ENCODE data around the gene GIMAP6. TPM values are rescaled to one million over a fixed set of nuclear protein-coding genes. Genes with fewer than 3 reads are reported as not detected.
"Not testable (repeated sequence)": the region's sequence is repeated elsewhere in the genome, so short reads cannot be mapped to it uniquely, and the experiment has no call there.

GIMAP6 gene
- total RNA-seq, 1 donor from 2014 or later, result not detected

DNA sequence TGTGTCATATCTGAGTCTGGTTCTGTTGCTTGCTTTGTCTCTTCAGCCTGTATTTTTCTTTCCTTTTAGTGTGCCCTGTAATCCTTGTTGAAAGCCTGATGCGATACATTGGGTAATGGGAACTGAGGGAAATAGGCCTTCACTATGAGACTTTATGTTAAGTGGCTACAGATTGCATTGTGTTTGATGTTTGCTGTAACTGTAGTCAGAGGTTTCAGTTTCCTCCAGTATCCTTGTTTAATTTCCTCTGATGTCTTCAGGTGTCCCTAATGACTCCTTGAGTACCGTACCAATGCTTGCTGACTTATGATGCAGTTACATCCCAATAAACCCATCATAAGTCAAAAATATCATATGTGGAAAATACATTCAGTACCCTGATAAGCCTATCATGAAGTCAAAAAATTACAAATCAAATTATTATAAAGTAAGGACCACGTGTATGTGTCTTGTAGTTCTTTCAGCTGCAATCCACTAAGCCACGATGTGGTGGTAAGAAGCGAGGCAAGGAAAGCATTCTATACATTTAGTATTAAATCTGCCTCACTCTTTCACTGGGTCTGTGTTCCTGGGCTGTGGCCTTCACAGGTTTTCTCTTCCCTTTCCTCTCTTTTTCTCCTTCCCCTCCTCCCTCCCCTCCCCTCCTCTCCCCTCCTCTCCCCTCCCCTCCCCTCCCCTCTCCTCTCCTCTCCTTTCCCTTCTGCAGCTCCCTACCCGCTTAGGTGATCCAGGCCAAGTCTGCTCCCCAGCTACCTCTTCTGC lies 13.3 kb upstream of the GIMAP6 start:
- no peak for DNase-seq (ENCODE audit: low read depth)

- no peak for DNase-seq (ENCODE audit: low read depth)
Observed at GRCh38 chr7:150642926-150643325, 10.7 kb upstream of the GIMAP6 start.

DNA sequence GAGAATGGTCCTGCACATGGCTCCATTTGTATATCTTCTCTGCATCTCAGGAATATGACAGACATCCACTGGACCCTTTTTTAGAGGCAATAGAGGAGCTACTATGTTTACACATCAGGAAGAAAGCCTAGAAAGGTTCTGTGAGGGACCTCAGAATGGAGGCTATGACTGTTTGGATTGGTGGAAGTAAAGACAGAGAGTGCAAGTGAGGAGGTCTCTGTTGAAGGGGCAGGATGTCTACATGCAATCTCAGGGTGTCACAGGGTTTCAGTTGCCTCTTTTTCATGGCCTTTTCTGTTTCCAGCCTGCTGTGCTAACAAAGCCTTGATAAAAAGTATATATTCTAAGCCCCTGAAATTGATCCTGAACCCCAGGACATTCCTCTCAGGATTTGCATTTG lies 9.7 kb upstream of the GIMAP6 start:
- DNase-seq (ENCODE audit: low read depth), result no peak

GRCh38 chr7:150633926-150634325 lies 1.7 kb upstream of the GIMAP6 start:
- DNase-seq (ENCODE audit: low read depth), result no peak

DNA sequence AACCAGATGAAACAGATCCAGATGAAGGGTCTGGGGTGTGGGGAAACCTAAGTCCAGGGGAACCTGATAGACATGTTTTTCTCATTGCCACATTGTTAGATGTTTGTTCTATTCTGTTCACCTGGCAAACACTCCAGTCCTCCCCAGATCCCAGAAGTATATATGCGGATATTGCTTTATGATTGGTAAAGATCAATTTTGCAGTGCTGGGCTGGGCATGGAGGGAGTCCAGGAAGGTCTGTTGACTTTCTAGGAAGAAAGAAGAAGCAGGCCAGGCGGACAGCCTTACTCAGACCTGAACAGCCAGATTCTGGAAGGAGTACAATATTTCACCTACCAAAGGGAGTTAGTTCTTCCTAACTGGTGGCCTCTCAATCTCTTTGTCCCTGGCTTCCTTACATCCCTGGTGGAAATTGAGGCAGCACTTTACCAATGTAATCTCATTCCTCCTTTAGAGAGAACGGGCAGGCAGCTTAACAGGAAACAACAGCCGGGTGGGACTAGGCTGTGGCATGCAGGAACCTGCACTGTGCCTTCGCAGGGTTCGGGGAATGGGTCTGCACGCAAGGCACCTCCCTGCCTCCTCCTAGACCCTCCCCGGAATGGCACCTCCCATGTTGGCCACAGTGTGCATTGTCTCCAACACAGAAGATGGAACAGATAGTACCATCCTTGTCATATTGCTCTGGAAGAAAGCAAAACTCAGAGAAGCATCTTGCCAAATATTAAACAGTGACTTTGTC lies 930 bp downstream of the GIMAP6 start:
- DNase-seq (ENCODE audit: low read depth), result no peak

GRCh38 chr7:150629347-150629746 lies 2.8 kb downstream of the GIMAP6 start:
- no peak for DNase-seq (ENCODE audit: low read depth)

DNA sequence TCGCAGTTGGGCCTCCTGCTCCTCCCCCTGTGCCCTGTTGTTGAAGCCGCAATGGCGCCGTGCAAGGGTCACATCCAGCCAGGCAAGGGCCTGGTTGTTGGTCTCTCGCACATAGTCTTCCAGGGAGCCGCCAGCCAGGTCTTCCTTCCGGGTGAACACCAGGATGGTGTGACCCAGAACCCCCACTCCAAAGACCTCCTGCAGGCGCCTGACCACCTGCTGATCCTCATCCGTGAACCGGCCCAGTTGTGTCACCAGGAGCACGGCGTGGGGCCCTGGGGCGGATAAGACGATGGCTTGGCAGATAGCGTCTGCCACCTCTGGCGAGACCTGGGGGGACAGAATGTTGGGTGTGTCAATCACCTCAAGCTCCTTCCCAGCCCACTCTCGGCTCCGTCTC lies 4.2 kb downstream of the GIMAP6 start:
- no peak for DNase-seq (ENCODE audit: low read depth)

- DNase-seq (ENCODE audit: low read depth), result no peak
Observed at GRCh38 chr7:150626696-150627095, 5.5 kb downstream of the GIMAP6 start.

DNA sequence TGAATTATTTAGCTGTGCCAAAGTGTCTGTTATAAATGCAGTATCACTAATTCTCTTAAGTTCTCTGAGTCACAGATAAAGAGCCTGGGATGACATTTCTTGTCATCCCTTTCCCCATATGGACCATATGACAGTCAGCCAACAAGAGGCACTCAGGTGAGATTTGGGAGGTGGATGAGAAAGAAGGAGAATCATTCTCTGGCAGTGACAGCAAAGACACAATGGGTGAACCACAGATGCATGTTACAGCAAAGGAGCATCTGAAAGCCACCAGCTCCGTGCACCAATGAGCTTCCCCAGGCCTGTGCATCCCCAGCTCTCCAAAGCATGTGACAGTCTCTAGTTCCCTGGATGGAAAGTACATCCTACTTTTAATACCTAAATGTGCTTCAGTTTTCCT lies 10.8 kb downstream of the GIMAP6 start:
- DNase-seq (ENCODE audit: low read depth), result no peak

DNA sequence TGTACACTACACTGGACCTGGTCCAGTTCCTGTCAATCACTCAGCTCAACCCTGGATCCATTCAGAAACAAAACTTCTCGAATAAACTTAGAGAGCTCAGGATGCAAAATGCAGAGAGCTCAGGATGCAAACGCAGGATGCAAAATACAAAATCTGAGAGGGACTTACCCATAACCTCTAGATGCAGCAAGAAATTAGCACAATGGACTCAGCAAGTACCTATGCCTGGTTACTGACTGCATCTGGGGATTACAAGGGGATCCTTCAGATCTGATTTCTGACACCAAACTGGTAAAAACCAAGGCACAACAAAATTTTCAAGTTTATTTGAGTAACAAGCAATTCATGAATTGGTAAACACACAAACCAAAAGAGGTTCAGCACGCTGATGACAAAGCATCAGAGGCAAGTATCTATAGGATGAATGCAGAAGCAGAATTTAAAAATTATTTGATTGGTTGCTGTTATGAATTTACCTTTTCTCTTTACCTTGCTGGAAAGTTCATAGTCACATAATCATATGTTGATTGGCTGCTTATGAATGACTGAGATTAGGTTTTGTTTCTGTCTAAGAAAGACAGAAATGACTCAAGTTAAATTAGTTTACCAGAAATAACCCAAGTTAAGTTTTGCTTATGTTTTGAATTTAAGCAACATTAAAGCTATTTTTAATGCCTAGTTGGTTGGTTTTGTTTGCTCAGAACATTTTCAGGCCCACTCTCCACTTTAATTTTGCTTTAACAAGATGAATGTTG lies 11.4 kb downstream of the GIMAP6 start:
- DNase-seq (ENCODE audit: low read depth), result no peak

GRCh38 chr7:150620061-150620460 lies 12.1 kb downstream of the GIMAP6 start:
- DNase-seq (ENCODE audit: low read depth), result no peak

DNA sequence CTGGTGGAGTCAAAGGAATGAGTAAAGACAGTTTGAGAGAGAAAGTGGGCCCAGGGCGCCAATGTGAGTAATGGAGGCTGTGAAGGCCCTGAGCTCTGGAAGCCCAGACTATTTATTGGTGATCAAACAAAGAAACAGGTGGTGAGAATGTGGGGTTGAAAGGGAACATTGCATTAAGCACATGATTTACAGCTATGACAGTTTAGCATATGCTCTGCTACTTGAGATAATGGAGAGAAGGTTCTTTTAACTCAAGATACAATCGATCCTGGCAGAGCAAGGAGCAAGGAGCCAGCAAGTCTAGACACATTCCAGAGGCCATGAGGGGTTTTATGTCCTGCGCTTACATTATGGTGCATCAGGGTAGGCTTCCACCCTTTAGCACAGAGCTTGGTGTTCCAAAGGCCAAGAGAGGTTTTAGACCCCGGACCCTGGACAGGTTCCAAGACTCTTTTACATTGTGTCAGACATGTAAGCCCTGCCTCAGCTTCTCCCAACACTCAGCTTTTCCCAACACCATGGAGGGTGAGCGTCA lies 16.9 kb downstream of the GIMAP6 start:
- DNase-seq (ENCODE audit: low read depth), result not testable (repeated sequence)

GRCh38 chr7:150614426-150614825 lies 17.8 kb downstream of the GIMAP6 start:
- DNase-seq (ENCODE audit: low read depth), result not testable (repeated sequence)

DNA sequence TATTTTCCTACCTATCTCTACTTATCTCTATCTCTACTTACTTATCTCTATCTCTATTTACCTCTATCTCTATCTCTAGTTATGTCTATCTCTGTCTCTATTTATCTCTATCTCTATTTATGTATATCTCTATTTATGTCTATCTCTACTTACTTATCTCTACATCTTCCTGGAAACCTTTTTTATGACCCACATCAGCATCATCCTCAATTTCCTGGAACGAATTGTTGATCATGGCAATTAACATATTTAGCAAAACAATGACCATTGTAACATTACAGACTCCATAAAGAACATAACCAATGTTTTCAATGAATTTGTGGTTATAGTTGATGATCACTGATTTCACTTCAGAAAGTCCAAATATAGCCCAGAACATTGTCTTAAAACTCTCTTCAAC lies 18.3 kb downstream of the GIMAP6 start:
- DNase-seq (ENCODE audit: low read depth), result no peak

DNA sequence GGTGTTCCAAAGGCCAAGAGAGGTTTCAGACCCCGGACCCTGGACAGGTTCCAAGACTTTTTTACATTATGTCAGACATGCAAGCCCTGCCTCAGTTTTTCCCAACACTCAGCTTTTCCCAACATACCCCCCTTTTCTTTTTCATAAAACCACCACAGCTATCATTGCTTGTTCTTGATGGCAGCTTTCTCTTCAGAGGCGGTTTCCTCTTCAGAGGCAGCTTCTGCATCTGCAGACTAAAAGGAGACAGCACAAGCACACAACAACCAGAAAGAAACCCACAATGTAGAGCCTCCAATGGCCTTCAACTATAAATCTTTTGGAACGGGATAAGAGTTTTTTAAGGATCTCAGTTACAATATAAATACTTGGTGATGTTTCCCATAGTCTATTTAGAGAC lies 19.3 kb downstream of the GIMAP6 start:
- DNase-seq (ENCODE audit: low read depth), result no peak

DNA sequence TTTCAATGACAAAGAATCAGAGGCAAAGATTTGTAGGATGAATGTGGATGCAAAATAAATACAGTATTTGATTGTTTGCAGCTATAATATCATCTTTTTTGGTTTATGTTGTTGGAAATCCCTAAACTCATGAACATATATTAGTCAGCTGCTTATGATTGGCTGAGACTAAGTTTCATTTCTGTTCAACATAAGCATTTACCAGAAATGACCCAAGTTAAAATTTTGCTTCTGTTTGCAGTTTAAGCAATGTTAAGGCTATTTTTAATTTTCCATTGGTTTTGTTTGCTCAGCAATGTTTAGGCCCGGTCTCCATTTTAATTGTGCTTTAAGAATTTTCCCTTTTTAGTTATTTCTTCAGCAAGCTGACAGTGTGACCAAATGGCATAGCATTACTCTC lies 22.0 kb downstream of the GIMAP6 start:
- no peak for DNase-seq (ENCODE audit: low read depth)

DNA sequence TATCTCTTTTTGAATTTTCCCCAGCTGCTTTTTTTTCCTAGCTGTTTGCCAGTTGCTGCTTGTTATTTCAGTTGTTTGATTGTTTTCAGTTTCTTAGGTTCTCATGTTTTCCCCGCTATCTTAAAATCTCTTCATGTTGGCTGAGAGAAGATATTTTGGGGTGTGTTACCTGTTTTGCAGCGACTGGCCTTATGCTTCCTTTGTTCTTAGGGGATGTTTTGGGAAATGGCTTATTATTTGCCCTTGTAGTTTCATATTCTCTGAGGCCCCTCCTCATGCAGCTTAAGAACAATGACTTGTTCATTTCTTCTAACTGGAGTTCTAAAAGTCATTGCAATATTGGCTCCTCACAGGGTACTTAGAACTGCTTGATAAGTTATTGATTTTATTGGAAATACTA lies 28.6 kb downstream of the GIMAP6 start:
- not testable (repeated sequence) for DNase-seq (ENCODE audit: low read depth)

DNA sequence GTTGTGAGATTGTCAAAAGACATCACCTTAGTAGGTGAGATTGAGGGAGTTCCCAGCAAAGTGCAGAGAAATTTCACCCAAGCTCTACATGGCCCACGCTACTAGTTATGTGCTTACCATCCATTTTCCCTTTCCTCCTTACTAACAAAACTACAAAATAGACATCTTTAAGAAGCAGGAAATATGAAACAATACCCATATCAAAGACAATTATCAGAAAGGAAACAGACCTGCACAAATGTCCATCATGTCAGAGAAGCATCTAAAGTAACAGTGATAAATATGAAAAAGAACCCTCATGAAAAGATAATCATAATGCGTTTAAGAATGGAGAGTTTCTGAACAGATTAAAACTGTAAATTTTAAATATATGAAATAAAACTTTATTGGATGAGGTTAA lies 36.8 kb downstream of the GIMAP6 start:
- DNase-seq (ENCODE audit: low read depth), result no peak

DNA sequence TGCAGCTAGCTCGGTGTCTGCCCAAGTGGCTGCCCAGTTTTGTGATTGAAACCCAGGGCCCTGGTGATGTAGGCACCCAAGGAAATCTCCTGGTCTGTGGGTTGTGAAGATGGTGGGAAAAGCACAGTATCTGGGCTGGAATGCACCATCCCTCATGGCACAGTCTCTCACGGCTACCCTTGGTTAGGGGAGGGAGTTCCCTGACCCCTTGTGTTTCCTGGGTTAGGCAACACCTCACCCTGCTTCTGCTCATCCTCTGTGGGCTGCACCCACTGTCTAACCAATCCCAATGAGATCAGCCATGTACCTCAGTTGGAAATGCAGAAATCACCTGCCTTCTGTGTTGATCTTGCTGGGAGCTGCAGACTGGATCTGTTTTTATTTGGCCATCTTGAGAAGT lies 37.4 kb downstream of the GIMAP6 start:
- no peak for DNase-seq (ENCODE audit: low read depth)

DNA sequence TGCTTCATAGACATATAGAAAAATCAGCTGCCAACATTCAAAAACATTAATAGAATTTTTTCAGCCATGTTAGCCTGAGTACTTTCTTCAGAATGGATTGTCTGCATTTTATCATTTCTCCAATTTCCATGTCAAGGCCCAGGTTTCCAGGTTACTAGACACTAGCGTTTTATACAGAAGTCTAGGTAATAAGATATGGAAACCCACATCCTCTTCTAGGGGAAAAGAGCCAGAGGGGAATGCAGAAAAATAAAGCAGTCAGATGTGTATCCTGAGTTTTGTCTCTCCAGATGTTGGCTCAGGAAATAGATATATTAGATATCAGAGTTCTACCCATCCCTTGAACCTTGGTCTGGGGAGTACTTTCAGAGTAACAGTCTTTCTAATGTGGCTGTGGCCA lies 44.6 kb downstream of the GIMAP6 start:
- no peak for DNase-seq (ENCODE audit: low read depth)

DNA sequence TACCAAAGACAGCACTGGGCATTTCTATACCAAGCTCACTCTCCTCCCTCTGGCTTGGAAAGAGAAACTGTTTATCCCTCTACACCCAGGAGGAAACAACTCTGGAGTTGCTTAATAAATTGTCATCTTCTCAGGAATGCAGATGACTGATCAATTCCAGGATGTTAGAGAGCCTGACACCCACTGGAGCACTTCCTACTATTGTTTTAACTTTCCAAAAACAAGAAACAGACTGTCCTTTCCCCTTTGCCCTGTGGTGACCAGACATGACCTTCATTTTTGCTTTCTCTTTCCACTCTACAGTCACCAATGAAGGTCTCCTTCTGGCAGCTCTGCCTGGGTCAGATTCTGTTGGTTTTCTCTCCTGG lies 45.4 kb downstream of the GIMAP6 start:
- DNase-seq (ENCODE audit: low read depth), result no peak
